BLaER1 treated with 17β-estradiol and CSF1 and Interleukin-3, amounts not matched to agents 10 nM and 100 nM (cell line): Measurements from ENCODE around the gene OLFML2A.
A peak's percentile ranks its signal among the peaks of the same experiment; 100 is the strongest.
"Not testable (repeated sequence)": the region's sequence is repeated elsewhere in the genome, so short reads cannot be mapped to it uniquely, and the experiment has no call there.

ENCODE experiments used
- H3K27ac ChIP-seq, 11 experiments: shearing (Covaris generic); formaldehyde crosslinking; 2 replicates each; pipeline ENCODE4 v1.8.1; 2022
- H3K27me3 ChIP-seq, 11 experiments: shearing (Covaris generic); formaldehyde crosslinking; 2 replicates each; pipeline ENCODE4 v1.8.1; 2022
- H3K36me3 ChIP-seq, 11 experiments: shearing (Covaris generic); formaldehyde crosslinking; 2 replicates each; pipeline ENCODE4 v1.8.1; 2022
- H3K4me1 ChIP-seq, 10 experiments: shearing (Covaris generic); formaldehyde crosslinking; 2 replicates each; pipeline ENCODE4 v1.8.1; 2022
- H3K4me2 ChIP-seq, 11 experiments: shearing (Covaris generic); formaldehyde crosslinking; 2 replicates each; pipeline ENCODE4 v1.8.1; 2022
- H3K4me3 ChIP-seq, 10 experiments: shearing (Covaris generic); formaldehyde crosslinking; 2 replicates each; pipeline ENCODE4 v1.8.1; 2022
- H3K9ac ChIP-seq, 11 experiments: shearing (Covaris generic); formaldehyde crosslinking; 2 replicates each; pipeline ENCODE4 v1.8.1; 2022
- H3K9me3 ChIP-seq, 11 experiments: shearing (Covaris generic); formaldehyde crosslinking; replicated peaks in 1 of 11; 2 replicates each; pipeline ENCODE4 v1.8.1; 2022
- H4K20me1 ChIP-seq, 11 experiments: shearing (Covaris generic); formaldehyde crosslinking; 2 replicates each; pipeline ENCODE4 v1.8.1; 2022
- Cebpa-rat ChIP-seq, 11 experiments: shearing (Covaris generic); IDR thresholded peaks; 2 replicates each; pipeline ENCODE4 v1.8.1; 2022

OLFML2A gene

GRCh38 chr9:124830593-124830992 lies 53.7 kb downstream of the OLFML2A start:
- H3K9ac ChIP-seq: peak overlapping the region in 1 of 11 experiments; percentile 53; a peak in 1 of 22 replicates
- H3K27me3 ChIP-seq: no peaks in the 10 kb centered on the region
- H4K20me1 ChIP-seq: no peaks in the 10 kb centered on the region
- H3K9me3 ChIP-seq: peaks cover 0 to 17% (median 13%) of the 10 kb centered on the region in 11 experiments; a peak in 16 of 22 replicates
- TF ChIP-seq Cebpa-rat (IDR thresholded peaks at IDR 0.05): no peak
- H3K4me1 ChIP-seq: peaks cover 34 to 67% (median 58%) of the 10 kb centered on the region in 10 experiments
- peak overlapping the region in 10 of 11 experiments; percentile 69 to 88 (median 82); a peak in 19 of 22 replicates for H3K4me2 ChIP-seq
- no peak overlapping the region for H3K4me3 ChIP-seq
- H3K36me3 ChIP-seq: no peaks in the 10 kb centered on the region
- H3K27ac ChIP-seq: no peak overlapping the region; a peak in 2 of 22 replicates

GRCh38 chr9:124831642-124832364 lies 54.9 kb downstream of the OLFML2A start:
- Histone ChIP-seq H3K4me2 (peak overlapping the region; percentile 53 to 88 (median 81)), H3K4me1 (peaks cover 34 to 74% (median 58%) of the 10 kb centered on the region in 10 experiments), H3K9me3 (peaks cover 0 to 9% (median 5%) of the 10 kb centered on the region in 11 experiments; a peak in 10 of 22 replicates), H3K4me3 (no peak overlapping the region), H3K9ac (peak overlapping the region in 9 of 11 experiments; percentile 31 to 65 (median 53); a peak in 17 of 22 replicates), H3K36me3 (no peaks in the 10 kb centered on the region), H3K27me3 (no peaks in the 10 kb centered on the region), H3K27ac (peak overlapping the region in 9 of 11 experiments; percentile 57 to 75 (median 69); a peak in 17 of 22 replicates), H4K20me1 (no peaks in the 10 kb centered on the region)
- TF ChIP-seq Cebpa-rat (IDR thresholded peaks at IDR 0.05): no peak

- TF ChIP-seq Cebpa-rat (IDR thresholded peaks at IDR 0.05): no peak
- H3K4me1 ChIP-seq: peaks cover 34 to 64% (median 52%) of the 10 kb centered on the region in 10 experiments
- no peaks in the 10 kb centered on the region for H3K9me3 ChIP-seq
- peak overlapping the region; percentile 71 to 92 (median 81) for H3K4me2 ChIP-seq
- peak overlapping the region in 1 of 10 experiments; percentile 1; a peak in 1 of 20 replicates for H3K4me3 ChIP-seq
- H3K9ac ChIP-seq: peak overlapping the region in 6 of 11 experiments; percentile 3 to 53 (median 27); a peak in 5 of 22 replicates
- no peaks in the 10 kb centered on the region for H3K27me3 ChIP-seq
- H4K20me1 ChIP-seq: no peaks in the 10 kb centered on the region
- H3K36me3 ChIP-seq: no peaks in the 10 kb centered on the region
- peak overlapping the region in 1 of 11 experiments; percentile 20; a peak in 1 of 22 replicates for H3K27ac ChIP-seq
Observed at GRCh38 chr9:124834591-124834990, 57.7 kb downstream of the OLFML2A start.

GRCh38 chr9:124835026-124835557 lies 58.2 kb downstream of the OLFML2A start:
- Histone ChIP-seq H3K4me1 (peaks cover 34 to 60% (median 51%) of the 10 kb centered on the region in 10 experiments), H3K9me3 (no peaks in the 10 kb centered on the region), H3K4me3 (peak overlapping the region in 1 of 10 experiments; percentile 1; a peak in 1 of 20 replicates), H3K27ac (0 out of 22 replicates have a peak overlapping the region, but pooled peaks of 2 of the 11 experiments have one; percentile 14 to 20), H3K36me3 (no peaks in the 10 kb centered on the region), H3K27me3 (no peaks in the 10 kb centered on the region), H3K9ac (peak overlapping the region in 8 of 11 experiments; percentile 3 to 55 (median 28); a peak in 11 of 22 replicates), H4K20me1 (no peaks in the 10 kb centered on the region), H3K4me2 (peak overlapping the region; percentile 71 to 92 (median 81))
- no peak for TF ChIP-seq Cebpa-rat (IDR thresholded peaks at IDR 0.05)

- not testable (repeated sequence) for H4K20me1 ChIP-seq, H3K27me3 ChIP-seq, H3K4me3 ChIP-seq, H3K4me2 ChIP-seq, H3K36me3 ChIP-seq, H3K9me3 ChIP-seq, H3K9ac ChIP-seq, H3K27ac ChIP-seq
- H3K4me1 ChIP-seq: peaks cover 10 to 31% (median 22%) of the 10 kb centered on the region in 10 experiments
Observed at GRCh38 chr9:124838132-124838531, 61.2 kb downstream of the OLFML2A start.

GRCh38 chr9:124838567-124839275 lies 61.8 kb downstream of the OLFML2A start:
- H3K4me3 ChIP-seq, H3K27ac ChIP-seq, H4K20me1 ChIP-seq, H3K9ac ChIP-seq, H3K9me3 ChIP-seq, H3K4me2 ChIP-seq, H3K27me3 ChIP-seq, H3K36me3 ChIP-seq: not testable (repeated sequence)
- H3K4me1 ChIP-seq: peaks cover 10 to 26% (median 18%) of the 10 kb centered on the region in 10 experiments

- peaks cover 8 to 19% (median 13%) of the 10 kb centered on the region in 10 experiments for H3K4me1 ChIP-seq
- TF ChIP-seq Cebpa-rat (IDR thresholded peaks at IDR 0.05): no peak
- no peak overlapping the region for H3K9ac ChIP-seq
- no peaks in the 10 kb centered on the region for H3K9me3 ChIP-seq
- no peak overlapping the region for H3K4me2 ChIP-seq
- H3K4me3 ChIP-seq: no peak overlapping the region
- H4K20me1 ChIP-seq: no peaks in the 10 kb centered on the region
- H3K27me3 ChIP-seq: no peaks in the 10 kb centered on the region
- no peaks in the 10 kb centered on the region for H3K36me3 ChIP-seq
- no peak overlapping the region for H3K27ac ChIP-seq
Observed at GRCh38 chr9:124839612-124840299, 62.8 kb downstream of the OLFML2A start.

- H3K27ac ChIP-seq: no peak overlapping the region
Observed at GRCh38 chr9:124840300-124840833, 63.4 kb downstream of the OLFML2A start.

More at GRCh38 chr9:124840300-124840833, 63.4 kb downstream of the OLFML2A start:
- TF ChIP-seq Cebpa-rat (IDR thresholded peaks at IDR 0.05): no peak
- no peak overlapping the region for H3K4me3 ChIP-seq
- H3K4me2 ChIP-seq: no peak overlapping the region
- H3K4me1 ChIP-seq: peaks cover 2 to 13% (median 7%) of the 10 kb centered on the region in 10 experiments
- H3K9me3 ChIP-seq: no peaks in the 10 kb centered on the region
- H4K20me1 ChIP-seq: no peaks in the 10 kb centered on the region
- H3K36me3 ChIP-seq: no peaks in the 10 kb centered on the region
- H3K9ac ChIP-seq: no peak overlapping the region
- H3K27me3 ChIP-seq: no peaks in the 10 kb centered on the region
